Caki2 (cell line): ENCODE results near the gene TSC1. TPM values are rescaled to one million over a fixed set of nuclear protein-coding genes. Genes with fewer than 3 reads are reported as not detected.
"Not testable (repeated sequence)": the region's sequence is repeated elsewhere in the genome, so short reads cannot be mapped to it uniquely, and the experiment has no call there.

Experiments used
- DNase-seq: peaks from one replicate; pipeline ENCODE4 v3.0.0-alpha.2; 2015; ENCODE audit warnings: low read depth
- in situ Hi-C: cut with HindIII; loops from 2 replicates; pipeline ENCODE4 v1.10.0; 2016; ENCODE audit warnings: low sequenced_read_pairs, low pct_unique_long_range_greater_than_20kb, mixed read lengths
- total RNA-seq: library from RNA; depleted of rRNA; stranded (reverse); fragments of >200 nt; shearing (Covaris generic); gene quantifications from 2 replicates; pipeline ENCODE4 v1.2.3, GENCODE V29; 2014; ENCODE audit warnings: low replicate concordance

TSC1 gene
- total RNA-seq, 1 experiment from 2014 or later = 7.8 TPM

- in situ Hi-C loops = no loop called here
- DNase-seq = no peak
Measured at GRCh38 chr9:132980157-132980556, 35.7 kb upstream of the TSC1 start.

- DNase-seq = no peak
- in situ Hi-C loops = no loop called here
Measured at GRCh38 chr9:132978451-132979131, 34.2 kb upstream of the TSC1 start, which contains the start of gene GFI1B. TSS of gene GFI1B (plus strand) at chr9:132978694. CDS start at chr9:132986679, 7,985 bp downstream.

- DNase-seq = no peak
- in situ Hi-C loops = no loop called here
Measured at GRCh38 chr9:132978112-132978450, 33.7 kb upstream of the TSC1 start.

GRCh38 chr9:132976571-132976970 is 32.2 kb upstream of the TSC1 start:
- in situ Hi-C loops = no loop called here
- DNase-seq = no peak

- DNase-seq = no peak
- in situ Hi-C loops = no loop called here
Measured at GRCh38 chr9:132975961-132976360, 31.5 kb upstream of the TSC1 start.

GRCh38 chr9:132973713-132974112 is 29.3 kb upstream of the TSC1 start:
- no peak for DNase-seq
- in situ Hi-C loops = no loop called here

- no peak for DNase-seq
- in situ Hi-C loops = no loop called here
Measured at GRCh38 chr9:132973166-132973565, 28.8 kb upstream of the TSC1 start.

- in situ Hi-C loops = no loop called here
- DNase-seq = no peak
Measured at GRCh38 chr9:132970324-132971062, 26.1 kb upstream of the TSC1 start.

GRCh38 chr9:132969783-132970182 is 25.4 kb upstream of the TSC1 start:
- DNase-seq = no peak

GRCh38 chr9:132967908-132968307 is 23.5 kb upstream of the TSC1 start:
- in situ Hi-C loops, DNase-seq: not testable (repeated sequence)

More at GRCh38 chr9:132969783-132970182, 25.4 kb upstream of the TSC1 start:
- in situ Hi-C loops = no loop called here

GRCh38 chr9:132965478-132965877 is 21.1 kb upstream of the TSC1 start:
- in situ Hi-C loops = no loop called here
- no peak for DNase-seq

GRCh38 chr9:132961002-132961401 is 16.6 kb upstream of the TSC1 start:
- DNase-seq = no peak
- in situ Hi-C loops = no loop called here

- DNase-seq = no peak
- in situ Hi-C loops = no loop called here
Measured at GRCh38 chr9:132957805-132958204, 13.4 kb upstream of the TSC1 start.

GRCh38 chr9:132955768-132956167 is 11.4 kb upstream of the TSC1 start:
- no peak for DNase-seq
- in situ Hi-C loops = no loop called here

GRCh38 chr9:132955123-132955522 is 10.7 kb upstream of the TSC1 start:
- in situ Hi-C loops = no loop called here

GRCh38 chr9:132949709-132950108 is 5.3 kb upstream of the TSC1 start:
- DNase-seq = no peak
- in situ Hi-C loops = no loop called here

More at GRCh38 chr9:132955123-132955522, 10.7 kb upstream of the TSC1 start:
- no peak for DNase-seq

- no peak for DNase-seq
- in situ Hi-C loops = no loop called here
Measured at GRCh38 chr9:132948482-132949050, 4.2 kb upstream of the TSC1 start.

GRCh38 chr9:132947756-132948155 is 3.3 kb upstream of the TSC1 start:
- in situ Hi-C loops = no loop called here

GRCh38 chr9:132946631-132947295 is 2.3 kb upstream of the TSC1 start:
- in situ Hi-C loops = no loop called here
- peak; percentile 30 for DNase-seq

More at GRCh38 chr9:132947756-132948155, 3.3 kb upstream of the TSC1 start:
- no peak for DNase-seq
